Lung (tissue), 12 donors: ENCODE measurements around the gene PLA2R1. TPM values are rescaled to one million over a fixed set of nuclear protein-coding genes. Genes with fewer than 3 reads are reported as not detected.

Experiments
- ATAC-seq: fragments of 200-7000 bp; cut with Tn5 transposase; one replicate; pipeline ENCODE4 v1.9.1; 2020; ENCODE audit warnings: moderate number of reproducible peaks; ENCODE audit not compliant: insufficient read depth, low FRiP score
- DNase-seq, 3 donors: peaks; one replicate each; pipeline ENCODE4 v3.0.0-alpha.2; 2013 to 2017
- H3K27ac ChIP-seq, 2 donors: one replicate each; pipeline ENCODE4 v1.5.1; 2013; ENCODE audit warnings: mild to moderate bottlenecking in 2 of 2, moderate library complexity in 2 of 2, control low read depth in 1 of 2, inconsistent platforms in 1 of 2, low read depth in 1 of 2, low read length in 1 of 2
- H3K27me3 ChIP-seq, 3 donors: one replicate each; pipeline ENCODE4 v1.5.1; 2013; ENCODE audit warnings: low read length in 2 of 3; ENCODE audit not compliant: control insufficient read depth in 3 of 3, insufficient read depth in 3 of 3
- H3K36me3 ChIP-seq, 4 donors: one replicate each; pipeline ENCODE4 v1.5.1; 2013; ENCODE audit warnings: low read length in 4 of 4, mild to moderate bottlenecking in 1 of 4, moderate library complexity in 1 of 4; ENCODE audit not compliant: control insufficient read depth in 4 of 4, insufficient read depth in 4 of 4
- H3K4me1 ChIP-seq, 5 donors: one replicate each; pipeline ENCODE4 v1.5.1; 2013; ENCODE audit warnings: low read length in 5 of 5, mild to moderate bottlenecking in 2 of 5, moderate library complexity in 1 of 5; ENCODE audit not compliant: control insufficient read depth in 5 of 5, insufficient read depth in 5 of 5
- H3K4me3 ChIP-seq: one replicate; pipeline ENCODE4 v1.5.1; 2013; ENCODE audit warnings: mild to moderate bottlenecking, control low read depth, moderate library complexity
- H3K9ac ChIP-seq, 2 donors: one replicate each; pipeline ENCODE4 v1.5.1; 2013; ENCODE audit warnings: low read length in 2 of 2, control low read depth in 1 of 2; ENCODE audit not compliant: insufficient read depth in 1 of 2
- H3K9me3 ChIP-seq, 4 donors: one replicate each; pipeline ENCODE4 v1.5.1; 2013; ENCODE audit warnings: low read length in 3 of 4, mild to moderate bottlenecking in 1 of 4, moderate library complexity in 1 of 4; ENCODE audit not compliant: control insufficient read depth in 4 of 4, insufficient read depth in 3 of 4
- WGBS, 2 donors: extraction: QIAGEN DNeasy Blood & Tissue Kit; methylation state at CpG; one replicate each; pipeline ENCODE4 v1.1.7; 2013; 5-methylcytosine and 5-hydroxymethylcytosine counted together
- polyA plus RNA-seq, 2 donors: library from polyadenylated mRNA; stranded (reverse); fragments of 200-250 nt; gene quantifications; one replicate each; pipeline ENCODE4 v1.2.1, GENCODE V29; 2013
- total RNA-seq, 2 donors: library from RNA; depleted of rRNA in 1 of 2; stranded (reverse); fragments of >200 nt in 1 of 2; gene quantifications; one replicate each; pipeline ENCODE4 v1.2.1, GENCODE V29; 2014 to 2021
- TF ChIP-seq, protein P1 (sequence below): IDR thresholded peaks from 2 replicates; pipeline ENCODE4 v1.5.1; 2012; ENCODE audit warnings: mild to moderate bottlenecking; ENCODE audit errors: control extremely low read depth, extremely low read depth
- donor health status: control.
- donor health status: control.
- donor health status: Bipolar disorder and iron deficiency.
- donor health status: healthy.
- donor health status: DM: yes; HTN: yes; CAD: no.

PLA2R1 gene
- total and polyA plus RNA-seq, 4 donors = 0.79 to 13.5 (median 2.3) TPM

DNA sequence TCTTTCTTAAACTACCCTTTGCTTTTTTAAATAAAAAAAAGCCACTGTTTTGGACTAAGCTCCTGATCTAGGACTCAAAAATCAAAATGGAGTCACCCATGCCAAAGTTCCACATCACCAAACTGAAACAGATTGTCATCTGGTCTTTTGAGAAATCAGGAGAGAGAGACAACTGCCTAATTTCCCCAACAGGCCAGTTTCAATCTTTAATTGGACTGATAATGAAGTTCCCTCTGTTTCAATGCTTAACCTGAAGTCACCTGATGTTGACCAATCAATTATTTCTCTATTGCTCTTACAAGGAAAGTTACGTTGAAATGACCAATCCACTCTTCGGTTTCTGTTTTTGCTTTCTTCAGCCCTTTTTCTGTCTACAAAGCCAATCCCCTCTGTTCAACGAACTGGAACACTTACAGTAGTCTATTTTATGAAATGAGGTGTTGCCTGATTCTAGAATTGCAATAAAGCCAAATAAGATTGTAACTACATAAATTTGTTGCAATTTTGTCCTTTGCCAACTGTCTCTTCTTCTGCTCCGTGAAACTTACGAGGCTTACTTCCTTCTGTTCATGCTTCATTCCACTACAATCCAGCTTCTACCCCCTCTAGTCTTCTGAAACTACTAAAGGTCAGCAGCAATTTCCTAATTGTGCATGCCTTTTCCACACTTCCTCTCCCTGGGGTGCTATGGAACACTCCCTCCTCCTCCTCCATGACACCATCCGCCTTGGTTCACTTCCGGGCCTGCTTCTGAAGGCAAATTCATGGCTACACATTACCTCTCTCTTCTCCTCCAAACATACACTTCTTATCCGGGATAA lies 169.2 kb downstream of the PLA2R1 start:
- H3K27ac ChIP-seq = no peak overlapping the region
- no peaks in the 10 kb centered on the region for H3K36me3 ChIP-seq
- TF ChIP-seq, protein P1, sequence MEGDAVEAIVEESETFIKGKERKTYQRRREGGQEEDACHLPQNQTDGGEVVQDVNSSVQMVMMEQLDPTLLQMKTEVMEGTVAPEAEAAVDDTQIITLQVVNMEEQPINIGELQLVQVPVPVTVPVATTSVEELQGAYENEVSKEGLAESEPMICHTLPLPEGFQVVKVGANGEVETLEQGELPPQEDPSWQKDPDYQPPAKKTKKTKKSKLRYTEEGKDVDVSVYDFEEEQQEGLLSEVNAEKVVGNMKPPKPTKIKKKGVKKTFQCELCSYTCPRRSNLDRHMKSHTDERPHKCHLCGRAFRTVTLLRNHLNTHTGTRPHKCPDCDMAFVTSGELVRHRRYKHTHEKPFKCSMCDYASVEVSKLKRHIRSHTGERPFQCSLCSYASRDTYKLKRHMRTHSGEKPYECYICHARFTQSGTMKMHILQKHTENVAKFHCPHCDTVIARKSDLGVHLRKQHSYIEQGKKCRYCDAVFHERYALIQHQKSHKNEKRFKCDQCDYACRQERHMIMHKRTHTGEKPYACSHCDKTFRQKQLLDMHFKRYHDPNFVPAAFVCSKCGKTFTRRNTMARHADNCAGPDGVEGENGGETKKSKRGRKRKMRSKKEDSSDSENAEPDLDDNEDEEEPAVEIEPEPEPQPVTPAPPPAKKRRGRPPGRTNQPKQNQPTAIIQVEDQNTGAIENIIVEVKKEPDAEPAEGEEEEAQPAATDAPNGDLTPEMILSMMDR = no peak
- H3K4me1 ChIP-seq = peaks cover 0 to 26% (median 0%) of the 10 kb centered on the region in 5 donors
- 48 to 69% methylated on average over 8 of the region's 8 CpGs for WGBS, 2 donors
- ATAC-seq (peak; percentile 25), DNase-seq (peak in 2 of 3 donors; percentile 74 to 87)
- H3K4me3 ChIP-seq = no peak overlapping the region
- H3K9me3 ChIP-seq = no peaks in the 10 kb centered on the region
- H3K9ac ChIP-seq = peak overlapping the region in 1 of 2 donors; percentile 44
- no peaks in the 10 kb centered on the region for H3K27me3 ChIP-seq

DNA sequence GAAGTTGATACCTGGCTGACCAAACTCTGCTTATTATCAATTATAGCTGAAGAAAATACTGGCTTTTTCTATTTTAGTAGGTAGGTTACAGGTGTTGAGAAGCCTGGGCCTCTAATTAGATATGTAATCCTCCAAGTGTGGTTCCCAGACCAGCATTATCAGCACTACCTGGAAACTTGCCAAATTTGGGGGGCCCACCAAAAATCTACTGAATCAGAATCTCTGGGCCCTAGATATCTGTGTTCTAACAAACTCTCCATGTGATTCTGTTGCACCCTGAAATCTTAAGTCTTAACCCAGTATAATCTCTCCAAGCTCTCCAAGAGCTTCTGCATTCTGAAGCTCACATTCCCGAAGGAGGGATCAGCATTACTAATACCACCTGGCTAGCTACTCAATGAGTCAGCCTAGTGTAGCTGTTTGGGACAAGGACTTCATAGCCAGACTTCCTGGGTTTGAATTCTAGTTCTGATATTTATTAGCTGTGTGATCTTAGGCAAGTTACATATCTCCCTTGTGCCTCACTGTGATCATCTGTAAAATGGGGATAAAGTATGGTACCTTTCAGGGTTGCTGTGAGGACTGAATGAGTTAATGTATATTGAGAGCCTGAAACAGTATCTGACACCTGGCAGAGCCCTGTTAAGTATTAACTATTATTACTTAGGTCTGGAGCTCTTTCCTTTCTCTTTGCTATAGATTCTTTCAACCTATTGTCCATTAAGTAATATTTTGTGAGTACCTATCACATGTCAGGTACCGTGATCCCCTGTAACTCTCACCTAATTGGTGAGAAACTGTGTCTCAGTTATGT lies 170.3 kb downstream of the PLA2R1 start:
- Histone ChIP-seq H3K4me3 (no peak overlapping the region), H3K36me3 (no peaks in the 10 kb centered on the region), H3K4me1 (peaks cover 0 to 23% (median 0%) of the 10 kb centered on the region in 5 donors), H3K27me3 (no peaks in the 10 kb centered on the region), H3K9me3 (no peaks in the 10 kb centered on the region), H3K9ac (no peak overlapping the region), H3K27ac (no peak overlapping the region)
- 83 to 86% methylated on average over 2 of the region's 2 CpGs for WGBS, 2 donors
- DNase-seq (no peak), ATAC-seq (no peak)
- TF ChIP-seq, protein P1 = no peak

DNA sequence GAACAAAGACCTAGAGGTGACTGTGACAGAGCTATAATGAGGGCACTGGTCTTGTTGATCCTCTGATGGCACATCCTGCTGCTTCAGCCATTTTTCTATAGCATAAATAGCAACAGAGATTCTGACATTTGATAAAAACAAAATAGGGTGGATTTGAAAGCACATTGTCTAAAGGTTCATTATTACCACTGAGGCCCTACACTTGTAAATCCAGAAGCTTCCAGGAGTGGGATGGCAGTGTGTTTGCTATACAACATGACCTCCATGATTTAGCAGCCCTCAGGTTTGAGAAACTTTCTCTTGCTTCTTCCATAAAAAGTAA lies 171.2 kb downstream of the PLA2R1 start:
- peaks cover 0 to 16% (median 0%) of the 10 kb centered on the region in 5 donors for H3K4me1 ChIP-seq
- TF ChIP-seq, protein P1 = no peak
- DNase-seq (no peak), ATAC-seq (no peak)
- H3K9me3 ChIP-seq = no peaks in the 10 kb centered on the region
- no peaks in the 10 kb centered on the region for H3K36me3 ChIP-seq
- H3K27me3 ChIP-seq = no peaks in the 10 kb centered on the region
- H3K9ac ChIP-seq = no peak overlapping the region
- no peak overlapping the region for H3K27ac ChIP-seq
- H3K4me3 ChIP-seq = no peak overlapping the region
